CD4-positive, alpha-beta T cell (primary cell): Measurements from ENCODE around the gene PRMT7. TPM values are rescaled to one million over a fixed set of nuclear protein-coding genes. Genes with fewer than 3 reads are reported as not detected.

Experiments used
- ATAC-seq: fragments of 200-7000 bp; cut with Tn5 transposase; one replicate; pipeline ENCODE4 v1.10.0; 2022; ENCODE audit warnings: mild to moderate bottlenecking; ENCODE audit not compliant: poor library complexity
- CTCF ChIA-PET: fragments of 350-600 bp; sonication (Branson Sonifier 250); formaldehyde crosslinking; loops from one replicate; lab custom pipeline; 2021; ENCODE audit warnings: antibody characterized with exemption, inconsistent platforms; lab: Charles Lee
- POLR2A ChIA-PET: fragments of 350-600 bp; sonication (Branson Sonifier 250); formaldehyde crosslinking; loops from one replicate; lab custom pipeline; 2021; ENCODE audit warnings: antibody characterized with exemption, inconsistent platforms; lab: Charles Lee
- DNase-seq, 14 experiments: peaks; one replicate each; pipeline ENCODE4 v3.0.0-alpha.2; 2013 to 2020; ENCODE audit warnings: mixed read lengths in 2 of 14
- H3K27ac ChIP-seq, 2 donors: one replicate each; pipeline versions ENCODE4 v1.5.1 to v1.7.0; 2013; ENCODE audit warnings: low read length in 2 of 2, low read depth in 1 of 2, mild to moderate bottlenecking in 1 of 2
- H3K27me3 ChIP-seq, 2 experiments: 1 replicate in 1 of 2; 2 replicates in 1 of 2; pipeline versions ENCODE4 v1.6.1 to v1.7.0; 2013; ENCODE audit warnings: low read length in 2 of 2, control low read depth in 1 of 2, mild to moderate bottlenecking in 1 of 2, moderate library complexity in 1 of 2; ENCODE audit not compliant: insufficient read depth in 2 of 2, control insufficient read depth in 1 of 2
- H3K36me3 ChIP-seq: one replicate; pipeline ENCODE4 v1.6.1; 2013; ENCODE audit warnings: low read length, control low read depth; ENCODE audit not compliant: insufficient read depth
- H3K4me1 ChIP-seq: one replicate; pipeline ENCODE4 v1.6.1; 2013; ENCODE audit warnings: low read length, control low read depth; ENCODE audit not compliant: insufficient read depth
- H3K4me3 ChIP-seq: one replicate; pipeline ENCODE4 v1.5.1; 2013; ENCODE audit warnings: mild to moderate bottlenecking, low read length, moderate library complexity
- H3K9me3 ChIP-seq, 2 experiments: 1 replicate in 1 of 2; 2 replicates in 1 of 2; pipeline versions ENCODE4 v1.6.1 to v1.7.0; 2013; ENCODE audit warnings: low read length in 2 of 2, mild to moderate bottlenecking in 2 of 2, control low read depth in 1 of 2, moderate library complexity in 1 of 2; ENCODE audit not compliant: control insufficient read depth in 1 of 2, insufficient read depth in 1 of 2
- H3K27ac Mint-ChIP-seq: one replicate; pipeline ENCODE4 v1.8.0; 2020; ENCODE audit warnings: mixed read lengths
- H3K27me3 Mint-ChIP-seq: one replicate; pipeline ENCODE4 v1.8.0; 2021; ENCODE audit warnings: mixed read lengths
- H3K36me3 Mint-ChIP-seq: one replicate; pipeline ENCODE4 v1.8.0; 2021; ENCODE audit warnings: low read depth, mixed read lengths
- H3K4me1 Mint-ChIP-seq: one replicate; pipeline ENCODE4 v1.8.0; 2021; ENCODE audit warnings: low read depth, mixed read lengths
- H3K4me3 Mint-ChIP-seq: one replicate; pipeline ENCODE4 v1.8.0; 2020; ENCODE audit warnings: mild to moderate bottlenecking, mixed read lengths
- H3K9me3 Mint-ChIP-seq: one replicate; pipeline ENCODE4 v1.8.0; 2020; ENCODE audit warnings: mixed read lengths
- CTCF ChIP-seq: fragments of 200-600 bp; IDR thresholded peaks from one replicate; pipeline ENCODE4 v1.8.0; 2022; ENCODE audit warnings: antibody characterized with exemption, mild to moderate bottlenecking
- intact Hi-C, 2 experiments: fragments of 100-400 bp; cut with DNase I in 1 of 2; cut with micrococcal nuclease in 1 of 2; formaldehyde crosslinking; loops; one replicate each; pipeline versions ENCODE4 v1.15.1 to v1.9.0; 2023 to 2025; cut with DNase I, micrococcal nuclease
- total RNA-seq, 174 experiments: library from RNA in 2 of 174; stranded (reverse) in 2 of 174; gene quantifications; one replicate each; pipeline ENCODE4 v1.2.3 and lab custom pipeline; 2021 to 2026

PRMT7 gene
- total RNA-seq, 2 experiments from 2014 or later: 46.3 to 51.0 TPM

GRCh38 chr16:68401871-68402747 is 91.3 kb downstream of the PRMT7 start:
- intact Hi-C loops: loop anchor here (5.0 kb wide), 3 partner anchors 35 to 120 kb away; no protein-coding TSS in a partner anchor
- Mint-ChIP-seq H3K36me3 (no peaks in the 10 kb centered on the region), H3K27ac (no peak overlapping the region), H3K4me1 (peaks cover 30% of the 10 kb centered on the region), H3K9me3 (no peaks in the 10 kb centered on the region), H3K27me3 (no peaks in the 10 kb centered on the region), H3K4me3 (no peak overlapping the region)
- no peaks in the 10 kb centered on the region for H3K36me3 ChIP-seq
- H3K4me3 ChIP-seq: no peak overlapping the region
- ATAC-seq (no peak), DNase-seq (no peak)
- peaks cover 25% of the 10 kb centered on the region for H3K4me1 ChIP-seq
- POLR2A ChIA-PET: interaction anchor here (1.5 to 1.8 kb wide), 2 partner anchors 9 to 15 kb away, joined by 4 to 6 read pairs; no protein-coding TSS in a partner anchor
- CTCF ChIA-PET: interaction anchor here (8.9 kb wide), 1 partner anchor 109 kb away, joined by 77 read pairs; no protein-coding TSS in a partner anchor
- H3K9me3 ChIP-seq: no peaks in the 10 kb centered on the region
- no peak overlapping the region for H3K27ac ChIP-seq
- no peaks in the 10 kb centered on the region for H3K27me3 ChIP-seq
- TF ChIP-seq CTCF: no peak

DNA sequence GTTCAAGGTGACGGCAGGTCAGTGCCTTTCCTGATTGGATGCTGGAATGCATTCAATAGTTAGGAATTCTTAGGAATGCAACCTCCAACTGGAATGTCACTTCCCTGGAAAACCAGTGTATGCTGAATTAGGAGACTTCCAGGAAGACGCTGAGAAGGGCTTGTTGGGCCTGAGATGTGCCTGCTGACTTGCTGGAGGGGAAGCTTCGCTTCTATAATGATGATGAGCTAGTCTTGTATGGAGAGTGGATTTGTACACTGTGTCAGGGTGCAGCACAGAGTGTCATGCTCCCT is 91.9 kb downstream of the PRMT7 start:
- no peaks in the 10 kb centered on the region for H3K9me3 Mint-ChIP-seq
- peaks cover 30% of the 10 kb centered on the region for H3K4me1 Mint-ChIP-seq
- Histone ChIP-seq H3K27ac (no peak overlapping the region), H3K36me3 (no peaks in the 10 kb centered on the region), H3K27me3 (no peaks in the 10 kb centered on the region), H3K4me3 (no peak overlapping the region), H3K4me1 (peaks cover 23% of the 10 kb centered on the region), H3K9me3 (no peaks in the 10 kb centered on the region)
- CTCF ChIA-PET: no interaction called here
- no peak for DNase-seq
- intact Hi-C loops: loop anchor here (5.0 kb wide), 3 partner anchors 35 to 120 kb away; no protein-coding TSS in a partner anchor
- no peak for ATAC-seq
- H3K27ac Mint-ChIP-seq: no peak overlapping the region
- POLR2A ChIA-PET: interaction anchor here (1.8 kb wide), 1 partner anchor 14 kb away, joined by 6 read pairs; no protein-coding TSS in a partner anchor
- no peak for TF ChIP-seq CTCF
- no peaks in the 10 kb centered on the region for H3K27me3 Mint-ChIP-seq
- H3K4me3 Mint-ChIP-seq: no peak overlapping the region
- H3K36me3 Mint-ChIP-seq: no peaks in the 10 kb centered on the region

DNA sequence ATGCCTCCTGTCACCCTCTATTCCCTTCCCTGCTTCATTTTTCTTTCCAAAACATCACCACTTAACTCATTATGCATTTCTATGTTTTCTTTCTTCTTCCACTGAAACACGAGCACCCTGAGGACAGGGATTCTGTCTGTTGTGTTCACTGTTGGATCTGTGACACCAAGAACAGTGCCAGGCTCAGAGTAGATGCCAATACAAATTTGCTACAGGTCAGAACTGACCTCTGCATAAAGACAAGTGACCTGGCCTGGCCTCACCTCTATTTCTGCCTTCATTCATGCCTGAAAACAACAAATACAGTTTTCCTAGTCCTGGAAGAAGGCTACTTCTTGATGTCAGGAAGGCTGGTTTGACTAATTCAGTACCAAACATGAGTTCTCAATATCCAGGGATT is 92.4 kb downstream of the PRMT7 start:
- Histone ChIP-seq H3K4me3 (no peak overlapping the region), H3K4me1 (peaks cover 23% of the 10 kb centered on the region), H3K9me3 (no peaks in the 10 kb centered on the region), H3K36me3 (no peaks in the 10 kb centered on the region), H3K27me3 (no peaks in the 10 kb centered on the region), H3K27ac (no peak overlapping the region)
- TF ChIP-seq CTCF: no peak
- Mint-ChIP-seq H3K27me3 (no peaks in the 10 kb centered on the region), H3K9me3 (no peaks in the 10 kb centered on the region), H3K4me3 (no peak overlapping the region), H3K36me3 (no peaks in the 10 kb centered on the region), H3K27ac (no peak overlapping the region), H3K4me1 (peaks cover 30% of the 10 kb centered on the region)
- ATAC-seq (no peak), DNase-seq (no peak)
- intact Hi-C loops: loop anchor here (5.0 kb wide), 3 partner anchors 34 to 119 kb away; no protein-coding TSS in a partner anchor
- POLR2A ChIA-PET: interaction anchor here (1.8 kb wide), 1 partner anchor 14 kb away, joined by 6 read pairs; no protein-coding TSS in a partner anchor
- CTCF ChIA-PET: interaction anchor here (0.6 kb wide), 1 partner anchor 107 kb away, joined by 4 read pairs; no protein-coding TSS in a partner anchor
